ENCODE data around the gene ALG12. TPM values are rescaled to one million over a fixed set of nuclear protein-coding genes. Genes with fewer than 3 reads are reported as not detected.
A peak's percentile ranks its signal among the peaks of the same experiment; 100 is the strongest.

Gene ALG12
- total and polyA plus RNA-seq, 2 of the 13 experiments (the other 11 are each of a cell fraction or from before 2014, with no cell fraction given) = 7.8 to 15.8 TPM

DNA sequence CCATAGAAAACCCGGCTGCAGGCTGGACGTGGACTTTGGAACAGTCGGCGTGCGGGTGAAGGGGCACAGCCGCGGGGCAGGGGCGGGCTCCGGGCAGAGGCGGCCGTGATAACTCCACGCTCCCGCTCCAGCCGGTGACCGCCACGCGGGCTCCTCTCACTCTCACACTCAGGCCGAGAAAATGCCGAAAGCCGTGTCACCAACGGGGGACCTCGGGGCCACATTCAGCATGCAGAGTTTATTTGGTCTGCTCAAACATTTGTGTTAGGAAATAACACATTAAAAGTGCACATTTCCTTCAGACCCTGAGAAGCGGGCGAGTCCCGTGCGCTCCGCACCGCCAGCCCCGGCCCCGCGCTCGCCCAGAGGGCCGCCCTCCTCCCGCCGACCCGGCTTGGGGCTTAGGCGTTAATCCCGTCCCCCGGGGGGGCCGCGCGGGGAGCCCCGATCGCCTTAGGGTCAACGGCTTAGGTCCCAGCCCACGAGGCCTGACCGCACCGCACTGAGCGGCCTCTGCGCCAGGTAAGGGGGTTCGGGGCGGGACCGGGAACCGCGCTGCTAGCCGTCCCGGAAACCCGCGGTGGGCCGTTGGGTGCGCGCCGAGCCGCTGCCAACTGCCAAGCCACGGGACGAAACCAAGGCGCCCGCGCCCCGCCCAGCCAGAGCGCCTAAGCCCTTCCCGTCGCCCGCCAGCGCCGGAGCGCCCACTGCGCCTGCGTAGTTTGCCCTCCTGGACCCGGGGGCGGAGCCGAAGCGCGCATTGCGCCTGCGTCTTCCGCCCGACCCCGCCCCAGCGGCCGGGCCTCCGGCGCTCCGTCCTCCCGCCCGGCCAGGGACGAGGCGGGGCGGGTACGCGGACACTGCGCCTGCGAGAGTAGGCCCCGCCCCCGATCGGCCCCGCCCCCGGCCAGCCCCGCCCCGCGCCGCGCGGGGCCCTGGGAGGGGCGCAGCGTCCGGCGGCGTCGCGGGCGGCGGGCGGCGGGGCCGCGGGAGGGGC, 65.0 kb downstream of the ALG12 start, which contains the start of gene ZBED4 (continued):
- TF ChIP-seq ZNF558 (CRISPR knock-in tag; IDR thresholded peaks at IDR 0.05; ENCODE audit: borderline replicate concordance) (peak; percentile 57; the same call in 1 of the 2 replicates), ZBTB1 (CRISPR knock-in tag; IDR thresholded peaks at IDR 0.05; ENCODE audit: borderline replicate concordance) (no peak), MYNN (CRISPR knock-in tag; IDR thresholded peaks at IDR 0.05; ENCODE audit: low read depth) (no peak), HES4 (CRISPR knock-in tag; IDR thresholded peaks at IDR 0.05; ENCODE audit: borderline replicate concordance) (peak; percentile 94; the same call in 1 of the 2 replicates), ZNF781 (CRISPR knock-in tag; IDR thresholded peaks at IDR 0.05; ENCODE audit: borderline replicate concordance, not compliant biosample characterization) (no peak), MAFF (IDR thresholded peaks at IDR 0.05; ENCODE audit: low read depth, low read length) (no peak), ZNF121 (CRISPR knock-in tag; IDR thresholded peaks at IDR 0.05) (no peak), MAFG (CRISPR knock-in tag; IDR thresholded peaks at IDR 0.05) (no peak), MEF2D (CRISPR knock-in tag; IDR thresholded peaks at IDR 0.05) (no peak), SRY (CRISPR knock-in tag; IDR thresholded peaks at IDR 0.05) (peak; percentile 93), GATAD2A (CRISPR knock-in tag; IDR thresholded peaks at IDR 0.05) (0 out of 2 replicates have a peak, but pooled peaks have one; percentile 23)
- TF ChIP-seq, protein P1, sequence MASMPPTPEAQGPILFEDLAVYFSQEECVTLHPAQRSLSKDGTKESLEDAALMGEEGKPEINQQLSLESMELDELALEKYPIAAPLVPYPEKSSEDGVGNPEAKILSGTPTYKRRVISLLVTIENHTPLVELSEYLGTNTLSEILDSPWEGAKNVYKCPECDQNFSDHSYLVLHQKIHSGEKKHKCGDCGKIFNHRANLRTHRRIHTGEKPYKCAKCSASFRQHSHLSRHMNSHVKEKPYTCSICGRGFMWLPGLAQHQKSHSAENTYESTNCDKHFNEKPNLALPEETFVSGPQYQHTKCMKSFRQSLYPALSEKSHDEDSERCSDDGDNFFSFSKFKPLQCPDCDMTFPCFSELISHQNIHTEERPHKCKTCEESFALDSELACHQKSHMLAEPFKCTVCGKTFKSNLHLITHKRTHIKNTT (CRISPR knock-in tag; IDR thresholded peaks at IDR 0.05) = no peak
- TF ChIP-seq, protein P2, sequence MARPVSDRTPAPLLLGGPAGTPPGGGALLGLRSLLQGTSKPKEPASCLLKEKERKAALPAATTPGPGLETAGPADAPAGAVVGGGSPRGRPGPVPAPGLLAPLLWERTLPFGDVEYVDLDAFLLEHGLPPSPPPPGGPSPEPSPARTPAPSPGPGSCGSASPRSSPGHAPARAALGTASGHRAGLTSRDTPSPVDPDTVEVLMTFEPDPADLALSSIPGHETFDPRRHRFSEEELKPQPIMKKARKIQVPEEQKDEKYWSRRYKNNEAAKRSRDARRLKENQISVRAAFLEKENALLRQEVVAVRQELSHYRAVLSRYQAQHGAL (CRISPR knock-in tag; IDR thresholded peaks at IDR 0.05; ENCODE audit: not compliant biosample characterization) = no peak
- TF ChIP-seq, protein P3, sequence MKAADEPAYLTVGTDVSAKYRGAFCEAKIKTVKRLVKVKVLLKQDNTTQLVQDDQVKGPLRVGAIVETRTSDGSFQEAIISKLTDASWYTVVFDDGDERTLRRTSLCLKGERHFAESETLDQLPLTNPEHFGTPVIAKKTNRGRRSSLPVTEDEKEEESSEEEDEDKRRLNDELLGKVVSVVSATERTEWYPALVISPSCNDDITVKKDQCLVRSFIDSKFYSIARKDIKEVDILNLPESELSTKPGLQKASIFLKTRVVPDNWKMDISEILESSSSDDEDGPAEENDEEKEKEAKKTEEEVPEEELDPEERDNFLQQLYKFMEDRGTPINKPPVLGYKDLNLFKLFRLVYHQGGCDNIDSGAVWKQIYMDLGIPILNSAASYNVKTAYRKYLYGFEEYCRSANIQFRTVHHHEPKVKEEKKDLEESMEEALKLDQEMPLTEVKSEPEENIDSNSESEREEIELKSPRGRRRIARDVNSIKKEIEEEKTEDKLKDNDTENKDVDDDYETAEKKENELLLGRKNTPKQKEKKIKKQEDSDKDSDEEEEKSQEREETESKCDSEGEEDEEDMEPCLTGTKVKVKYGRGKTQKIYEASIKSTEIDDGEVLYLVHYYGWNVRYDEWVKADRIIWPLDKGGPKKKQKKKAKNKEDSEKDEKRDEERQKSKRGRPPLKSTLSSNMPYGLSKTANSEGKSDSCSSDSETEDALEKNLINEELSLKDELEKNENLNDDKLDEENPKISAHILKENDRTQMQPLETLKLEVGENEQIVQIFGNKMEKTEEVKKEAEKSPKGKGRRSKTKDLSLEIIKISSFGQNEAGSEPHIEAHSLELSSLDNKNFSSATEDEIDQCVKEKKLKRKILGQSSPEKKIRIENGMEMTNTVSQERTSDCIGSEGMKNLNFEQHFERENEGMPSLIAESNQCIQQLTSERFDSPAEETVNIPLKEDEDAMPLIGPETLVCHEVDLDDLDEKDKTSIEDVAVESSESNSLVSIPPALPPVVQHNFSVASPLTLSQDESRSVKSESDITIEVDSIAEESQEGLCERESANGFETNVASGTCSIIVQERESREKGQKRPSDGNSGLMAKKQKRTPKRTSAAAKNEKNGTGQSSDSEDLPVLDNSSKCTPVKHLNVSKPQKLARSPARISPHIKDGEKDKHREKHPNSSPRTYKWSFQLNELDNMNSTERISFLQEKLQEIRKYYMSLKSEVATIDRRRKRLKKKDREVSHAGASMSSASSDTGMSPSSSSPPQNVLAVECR (CRISPR knock-in tag; IDR thresholded peaks at IDR 0.05; ENCODE audit: borderline replicate concordance) = peak; percentile 90
- TF ChIP-seq, protein P4, sequence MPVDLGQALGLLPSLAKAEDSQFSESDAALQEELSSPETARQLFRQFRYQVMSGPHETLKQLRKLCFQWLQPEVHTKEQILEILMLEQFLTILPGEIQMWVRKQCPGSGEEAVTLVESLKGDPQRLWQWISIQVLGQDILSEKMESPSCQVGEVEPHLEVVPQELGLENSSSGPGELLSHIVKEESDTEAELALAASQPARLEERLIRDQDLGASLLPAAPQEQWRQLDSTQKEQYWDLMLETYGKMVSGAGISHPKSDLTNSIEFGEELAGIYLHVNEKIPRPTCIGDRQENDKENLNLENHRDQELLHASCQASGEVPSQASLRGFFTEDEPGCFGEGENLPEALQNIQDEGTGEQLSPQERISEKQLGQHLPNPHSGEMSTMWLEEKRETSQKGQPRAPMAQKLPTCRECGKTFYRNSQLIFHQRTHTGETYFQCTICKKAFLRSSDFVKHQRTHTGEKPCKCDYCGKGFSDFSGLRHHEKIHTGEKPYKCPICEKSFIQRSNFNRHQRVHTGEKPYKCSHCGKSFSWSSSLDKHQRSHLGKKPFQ (CRISPR knock-in tag; IDR thresholded peaks at IDR 0.05; ENCODE audit: insufficient replicate concordance) = peak; percentile 86
